ENCODE measurements around the gene TBC1D21.

The TBC1D21 gene

GRCh38 chr15:73922186-73923151 lies 49.1 kb downstream of the TBC1D21 start:
- TF ChIP-seq CTCF (IDR thresholded peaks at IDR 0.05; ENCODE audit: low read depth, low read length) = no peak
- in situ Hi-C loops (cut with HindIII; ENCODE audit: low sequenced_read_pairs) = no loop called here
- DNase-seq (ENCODE audit: low read depth, low spot score) = peak; percentile 55
- peak overlapping the region; percentile 3 for H3K4me3 ChIP-seq (ENCODE audit: low read depth, low read length)

GRCh38 chr15:73923156-73923487 lies 49.8 kb downstream of the TBC1D21 start:
- no peak overlapping the region for H3K4me3 ChIP-seq (ENCODE audit: low read depth, low read length)

GRCh38 chr15:73923488-73924164 lies 50.3 kb downstream of the TBC1D21 start:
- in situ Hi-C loops (cut with HindIII; ENCODE audit: low sequenced_read_pairs) = no loop called here
- TF ChIP-seq CTCF (IDR thresholded peaks at IDR 0.05; ENCODE audit: low read depth, low read length) = no peak
- no peak overlapping the region for H3K4me3 ChIP-seq (ENCODE audit: low read depth, low read length)
- no peak for DNase-seq (ENCODE audit: low read depth, low spot score)

More at GRCh38 chr15:73923156-73923487, 49.8 kb downstream of the TBC1D21 start:
- TF ChIP-seq CTCF (IDR thresholded peaks at IDR 0.05; ENCODE audit: low read depth, low read length) = no peak
- in situ Hi-C loops (cut with HindIII; ENCODE audit: low sequenced_read_pairs) = no loop called here
- no peak for DNase-seq (ENCODE audit: low read depth, low spot score)

GRCh38 chr15:73924171-73924921 lies 51.0 kb downstream of the TBC1D21 start:
- peak; percentile 90 for DNase-seq (ENCODE audit: low read depth, low spot score)
- TF ChIP-seq CTCF (IDR thresholded peaks at IDR 0.05; ENCODE audit: low read depth, low read length) = no peak
- in situ Hi-C loops (cut with HindIII; ENCODE audit: low sequenced_read_pairs) = no loop called here
- H3K4me3 ChIP-seq (ENCODE audit: low read depth, low read length) = no peak overlapping the region

- no peak for DNase-seq (ENCODE audit: low read depth, low spot score)
- H3K4me3 ChIP-seq (ENCODE audit: low read depth, low read length) = peak overlapping the region; percentile 78
- in situ Hi-C loops (cut with HindIII; ENCODE audit: low sequenced_read_pairs) = no loop called here
- no peak for TF ChIP-seq CTCF (IDR thresholded peaks at IDR 0.05; ENCODE audit: low read depth, low read length)
Observed at GRCh38 chr15:73925848-73926218, 52.5 kb downstream of the TBC1D21 start.

DNA sequence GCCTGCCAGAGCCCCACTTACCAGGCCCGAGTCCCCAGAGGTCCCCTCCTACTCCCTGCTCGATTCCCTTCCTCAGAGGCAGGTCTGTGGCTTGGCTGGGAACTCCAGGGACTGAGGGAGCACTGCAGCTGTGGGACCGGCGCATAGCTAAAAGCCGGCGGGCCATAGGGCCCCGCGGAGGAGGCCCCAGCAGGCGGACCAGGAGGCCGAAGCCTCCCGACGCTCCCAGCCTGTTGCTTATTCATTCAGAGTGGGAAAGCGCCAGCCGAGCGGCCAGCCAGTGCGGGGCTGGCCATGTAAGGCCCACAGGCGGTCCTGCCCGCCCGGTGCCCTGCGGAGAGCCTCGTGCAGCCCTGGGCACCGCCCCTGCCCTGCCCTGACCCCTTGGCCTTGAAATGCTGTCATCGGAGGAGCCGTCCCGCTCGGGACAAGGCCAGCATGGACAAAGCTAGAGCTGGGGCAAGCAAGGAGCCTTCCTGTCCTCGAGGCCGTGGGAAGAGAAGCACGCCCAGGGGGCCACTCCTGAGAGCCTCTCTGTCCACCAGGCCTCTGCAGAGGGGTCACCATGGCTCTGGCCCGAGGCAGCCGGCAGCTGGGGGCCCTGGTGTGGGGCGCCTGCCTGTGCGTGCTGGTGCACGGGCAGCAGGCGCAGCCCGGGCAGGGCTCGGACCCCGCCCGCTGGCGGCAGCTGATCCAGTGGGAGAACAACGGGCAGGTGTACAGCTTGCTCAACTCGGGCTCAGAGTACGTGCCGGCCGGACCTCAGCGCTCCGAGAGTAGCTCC lies 53.0 kb downstream of the TBC1D21 start, which contains the start of gene LOXL1:
Gene LOXL1 (plus strand): TSS at position 244 of the 784 bp plus-strand sequence. CDS start 322 bp downstream, at position 566.
- in situ Hi-C loops (cut with HindIII; ENCODE audit: low sequenced_read_pairs) = no loop called here
- TF ChIP-seq CTCF (IDR thresholded peaks at IDR 0.05; ENCODE audit: low read depth, low read length) = no peak
- H3K4me3 ChIP-seq (ENCODE audit: low read depth, low read length) = peak within 1 kb of the TSS; percentile 78
- DNase-seq (ENCODE audit: low read depth, low spot score) = peak; percentile 95

Data from astrocyte of the spinal cord (primary cell).